ENCODE data around the gene HNRNPA0. TPM values are rescaled to one million over a fixed set of nuclear protein-coding genes. Genes with fewer than 3 reads are reported as not detected.

Gene HNRNPA0
- polyA plus RNA-seq, 1 donor: 67.9 TPM

Other genes starting within 250 kb of the HNRNPA0 start
- 25.4 TPM for gene KLHL3, start 18.3 kb downstream of the HNRNPA0 start, polyA plus RNA-seq (ENCODE audit: insufficient read length)
- 1.5 TPM for gene MYOT, start 113.5 kb upstream of the HNRNPA0 start, polyA plus RNA-seq (ENCODE audit: insufficient read length)
- gene PKD2L2, start 135.1 kb upstream of the HNRNPA0 start, polyA plus RNA-seq (ENCODE audit: insufficient read length): 0.48 TPM